Fibroblast of upper back skin (primary cell): Measurements from ENCODE around the gene PFN3.

ENCODE experiments used
- DNase-seq: peaks from one replicate; pipeline ENCODE4 v3.0.0-alpha.2; 2013

Gene PFN3

DNA sequence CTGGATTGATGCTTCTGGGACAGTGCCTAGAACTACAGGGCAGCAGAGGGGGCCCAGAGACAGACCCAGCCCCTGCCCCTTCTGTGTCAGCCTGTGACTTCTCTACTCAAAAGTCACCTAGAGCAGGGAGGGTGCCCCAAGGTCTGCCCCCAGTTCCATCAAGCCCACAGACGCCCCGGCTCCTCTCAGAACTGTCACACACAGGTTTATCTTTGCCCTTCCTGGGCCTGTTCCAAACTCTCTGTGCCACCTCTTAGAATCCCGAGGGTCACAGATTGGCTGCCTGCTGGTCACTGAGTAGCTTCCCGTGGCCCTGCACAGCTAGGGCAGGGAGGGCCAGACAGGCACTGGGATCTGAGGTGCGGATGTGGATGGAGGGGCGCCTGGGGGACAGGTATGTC is 41.0 kb downstream of the PFN3 start:
- no peak for DNase-seq

DNA sequence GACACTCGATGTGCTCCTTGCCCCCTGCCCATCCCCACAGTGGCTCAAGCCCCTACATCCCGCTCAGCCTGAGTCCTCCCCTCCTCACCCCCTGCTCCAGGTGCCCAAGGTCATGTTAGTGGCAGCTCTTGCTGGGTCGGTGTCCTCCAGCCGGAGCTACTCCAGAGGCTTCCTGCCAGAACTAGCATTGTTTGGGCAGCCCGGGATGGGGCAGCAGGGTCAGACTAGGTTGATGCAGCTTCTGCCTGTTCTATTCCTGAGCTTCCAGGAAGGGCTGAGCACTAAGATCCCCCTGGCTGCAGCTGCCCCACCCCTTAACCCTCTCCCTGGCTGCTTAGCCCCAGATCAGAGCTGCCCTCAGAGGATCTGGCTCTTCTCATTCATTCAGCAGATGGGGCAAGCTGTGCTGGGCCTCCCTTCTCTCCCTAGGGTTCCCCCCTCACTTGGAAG is 42.1 kb downstream of the PFN3 start:
- no peak for DNase-seq

DNA sequence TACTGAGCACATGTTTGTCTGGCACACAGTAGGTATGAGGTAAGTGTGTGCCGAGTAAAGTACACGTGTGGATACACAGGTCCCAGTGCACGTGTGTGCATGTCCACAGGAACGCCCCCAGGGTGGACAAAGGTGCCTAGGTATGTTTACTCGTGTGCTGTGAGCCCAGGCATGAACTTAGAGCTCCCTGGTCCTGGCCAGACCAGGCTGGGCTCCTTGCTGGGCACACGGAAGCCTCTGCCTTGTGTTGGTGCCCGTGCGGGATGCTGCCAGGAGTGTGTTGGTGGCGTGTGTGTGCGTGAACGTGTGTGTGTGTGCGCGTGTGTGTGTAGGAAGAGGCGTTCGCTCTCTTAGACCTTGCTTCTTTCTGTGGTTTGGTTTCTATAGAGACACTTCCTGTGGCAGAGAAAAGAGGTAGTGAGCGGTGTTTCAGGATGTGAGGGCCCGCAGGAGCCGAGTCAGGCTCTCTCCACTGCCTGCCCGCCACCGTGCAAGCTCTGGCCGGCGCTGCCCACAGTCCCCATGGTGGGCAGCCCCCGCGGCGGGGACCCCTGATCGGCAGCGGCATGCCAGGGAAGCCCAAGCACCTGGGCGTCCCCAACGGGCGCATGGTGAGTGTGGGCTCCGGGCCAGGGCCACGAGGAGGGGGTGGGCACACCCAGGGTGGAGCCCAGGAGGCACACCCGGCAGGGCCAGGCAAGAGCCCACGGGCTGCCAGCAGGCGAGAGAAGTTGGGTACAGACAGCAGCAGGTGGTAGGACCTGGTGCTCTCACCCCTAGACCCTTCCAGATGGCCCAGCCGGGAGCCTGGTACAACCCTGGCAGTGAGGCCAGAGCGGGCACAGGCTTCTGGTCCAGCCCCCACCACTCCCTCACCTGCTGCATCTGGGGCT is 42.8 kb downstream of the PFN3 start, which contains the start of gene RGS14:
RGS14 (plus strand) TSS at position 466 of the 893 bp plus-strand sequence; CDS start at position 567, 101 bp downstream.
- DNase-seq = peak; percentile 34

DNA sequence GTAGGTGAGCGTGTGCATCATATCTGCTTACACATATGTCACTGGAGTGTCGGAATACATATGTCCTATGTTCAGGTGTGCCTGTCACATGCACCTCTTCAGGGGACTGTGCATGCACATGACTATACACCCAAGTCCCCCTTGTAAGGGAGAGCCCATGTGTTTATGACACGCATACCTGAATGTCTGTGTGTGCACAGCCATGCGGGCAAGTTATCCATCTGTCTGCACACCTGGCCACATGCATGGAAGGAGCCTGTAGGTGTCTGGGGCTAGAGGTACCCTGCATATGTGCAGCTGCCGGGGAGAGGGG is 43.4 kb downstream of the PFN3 start:
- DNase-seq = no peak

DNA sequence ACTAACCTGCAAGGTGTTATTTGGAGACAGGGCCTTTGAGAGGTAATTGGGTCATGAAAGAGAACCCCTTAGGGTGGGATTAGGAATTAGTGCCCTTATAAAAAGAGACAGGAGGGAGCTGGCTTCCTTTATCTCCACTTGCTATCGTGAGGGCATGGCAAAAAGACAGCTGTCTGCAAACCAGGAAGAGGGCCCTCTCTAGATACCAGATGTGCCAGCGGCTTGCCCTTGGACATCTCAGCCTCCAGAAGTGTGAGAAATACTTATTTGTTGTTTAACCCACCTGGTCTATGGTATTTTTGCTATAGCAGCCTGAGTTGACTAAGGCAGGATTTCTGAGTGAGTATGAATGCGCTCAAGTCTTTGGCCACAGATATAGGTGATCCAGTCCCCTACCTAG is 43.7 kb downstream of the PFN3 start:
- no peak for DNase-seq

DNA sequence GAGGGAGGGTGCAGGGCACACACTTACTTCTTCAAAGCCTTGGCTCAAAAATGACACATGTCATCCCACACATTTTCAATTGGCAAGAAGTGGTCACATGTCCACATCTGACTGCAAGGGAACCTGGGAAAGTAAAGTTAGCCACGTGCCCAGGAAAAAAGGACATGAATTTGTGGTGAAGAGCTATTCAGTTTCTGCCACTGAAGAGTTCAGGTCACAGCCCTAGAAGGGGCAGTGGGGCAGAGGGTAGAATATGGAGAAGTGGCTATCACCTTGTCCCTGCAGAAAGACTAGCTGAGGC is 44.6 kb downstream of the PFN3 start:
- DNase-seq = no peak

DNA sequence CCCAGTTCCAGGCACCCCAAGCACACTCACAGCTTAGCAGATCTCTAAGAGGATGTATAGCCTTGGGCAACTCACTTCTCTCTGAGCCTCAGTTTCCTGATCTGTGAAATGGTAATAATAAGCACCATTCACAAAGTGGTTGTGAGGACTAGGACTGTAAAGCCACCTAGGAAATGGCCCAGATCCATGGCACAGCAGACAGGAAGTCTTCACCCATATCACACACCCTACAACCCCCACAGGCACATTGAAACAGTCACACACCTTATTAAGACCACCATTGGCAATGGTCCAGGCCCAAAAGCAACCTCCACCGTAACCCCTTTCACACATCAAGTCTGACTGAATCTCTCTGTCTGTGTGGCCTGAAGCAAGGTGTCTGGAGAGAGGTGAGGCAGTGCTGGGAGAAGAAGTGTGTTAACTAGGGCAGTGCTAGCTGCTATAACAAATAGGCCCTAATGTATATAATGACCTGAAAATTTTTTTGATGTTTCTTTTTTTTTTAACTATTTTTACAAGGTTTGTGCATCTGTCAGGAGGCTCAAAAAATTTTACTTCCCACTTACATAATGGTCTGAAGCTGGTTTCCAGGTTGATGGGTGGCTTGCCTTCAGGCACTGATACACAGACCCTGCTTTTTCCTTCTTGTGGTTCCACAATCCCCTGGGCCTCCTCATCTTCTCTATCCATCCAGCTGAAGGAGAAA is 45.1 kb downstream of the PFN3 start:
- DNase-seq = no peak

DNA sequence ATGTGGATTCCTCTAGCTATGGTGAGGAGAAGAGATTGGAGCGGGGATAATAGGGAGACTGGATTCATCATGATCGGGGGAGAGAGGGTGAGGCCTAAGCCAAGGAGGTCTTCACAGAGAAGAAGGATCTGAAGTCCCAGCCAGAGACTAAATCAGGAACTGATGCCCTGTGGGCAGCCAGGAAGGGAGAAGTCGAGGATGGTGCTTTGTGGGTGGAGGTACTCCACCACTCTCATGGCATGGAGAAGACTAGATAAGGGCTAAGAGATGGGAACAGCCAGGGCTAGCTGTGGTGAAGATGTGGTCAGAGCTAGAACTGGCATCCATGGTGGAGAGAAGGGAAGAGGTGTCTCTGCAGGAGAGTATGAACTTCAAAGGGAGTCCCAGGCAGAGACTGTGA is 45.8 kb downstream of the PFN3 start:
- no peak for DNase-seq

DNA sequence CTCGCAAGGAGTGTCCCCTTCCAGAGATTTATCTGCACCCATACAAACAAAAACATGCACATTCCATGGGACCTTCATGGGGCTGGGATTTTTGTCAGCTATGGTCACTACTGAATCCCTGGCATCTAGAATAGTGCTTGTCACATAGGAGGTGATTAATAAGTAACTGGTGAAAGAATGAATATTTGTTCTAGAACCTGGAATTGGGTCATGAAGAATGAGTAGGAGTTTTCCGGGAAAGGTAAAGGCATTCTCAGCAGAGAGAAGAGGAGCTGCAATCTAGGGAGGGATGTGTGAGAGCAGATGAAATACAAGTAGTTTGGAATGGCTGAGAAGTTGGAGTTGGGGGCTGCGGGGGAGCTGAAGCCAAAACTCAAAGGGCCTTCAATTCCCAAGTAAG is 46.2 kb downstream of the PFN3 start:
- DNase-seq = no peak

DNA sequence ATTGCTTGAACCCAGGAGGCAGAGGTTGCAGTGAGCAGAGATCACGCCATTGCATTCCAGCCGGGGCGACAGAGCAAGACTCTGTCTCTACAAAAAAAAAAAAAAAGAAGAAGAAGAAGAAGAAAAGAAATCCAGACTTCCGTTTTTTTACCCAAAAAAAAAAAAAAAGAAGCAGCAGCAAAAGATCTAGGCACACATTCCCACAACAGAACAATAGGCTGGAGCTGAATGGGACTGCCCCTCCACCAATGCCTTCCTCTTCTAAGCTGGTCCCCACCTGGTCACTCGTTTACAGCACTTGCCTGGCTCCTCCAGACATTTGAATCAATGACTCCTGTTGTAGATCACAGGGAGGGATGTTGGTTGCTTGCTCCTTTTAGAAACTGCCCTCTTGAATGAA is 47.4 kb downstream of the PFN3 start:
- no peak for DNase-seq

DNA sequence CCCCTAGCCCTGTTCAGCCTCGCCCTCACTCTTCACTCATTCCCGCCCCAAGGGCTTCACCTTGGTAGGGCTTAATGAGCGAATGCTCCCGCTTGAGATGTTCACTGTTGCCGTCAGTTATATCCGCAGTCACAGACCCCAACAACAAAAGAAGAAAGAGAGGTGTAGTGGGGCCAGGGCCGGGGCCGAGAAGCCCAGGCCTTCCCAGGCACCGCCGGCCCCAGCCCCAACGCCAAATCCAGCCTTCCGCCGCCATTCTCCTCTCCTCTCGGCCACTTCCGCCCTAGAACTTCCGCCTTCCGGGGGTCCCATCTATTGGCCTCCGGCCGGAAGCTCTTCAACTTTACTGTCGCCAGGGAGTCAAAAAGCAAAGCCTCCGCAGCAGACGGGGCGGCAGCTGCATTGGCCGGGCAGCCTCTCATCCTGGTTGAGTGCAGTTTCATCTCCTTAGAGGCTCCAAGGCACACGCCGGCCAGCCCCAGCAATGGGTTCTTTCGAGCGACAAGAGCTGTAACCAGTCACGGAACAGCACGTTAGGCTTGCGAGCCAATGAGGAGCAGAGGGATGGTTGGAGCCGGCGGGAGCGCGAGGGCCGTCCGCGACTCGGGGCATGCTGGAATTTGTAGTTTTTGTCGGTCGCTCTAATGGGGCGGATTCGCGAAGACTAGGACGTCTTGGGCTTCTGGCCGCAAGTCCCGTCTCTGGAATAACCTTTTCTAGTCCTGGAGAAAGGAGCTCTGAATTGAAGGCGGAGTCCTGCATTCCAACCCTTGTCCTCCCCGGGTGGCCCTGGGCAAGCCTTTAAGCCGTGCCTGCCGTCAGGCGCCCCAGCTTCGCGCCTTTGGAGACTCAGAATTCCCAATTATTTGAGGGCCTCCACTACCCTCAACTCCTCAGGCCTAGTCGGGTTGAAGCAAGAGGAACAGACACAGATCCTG is 48.8 kb downstream of the PFN3 start, which contains the start of gene LMAN2:
LMAN2 (minus strand) TSS at position 277 of the 938 bp plus-strand sequence; CDS start at position 256, 21 bp downstream.
- DNase-seq = peak; percentile 96

DNA sequence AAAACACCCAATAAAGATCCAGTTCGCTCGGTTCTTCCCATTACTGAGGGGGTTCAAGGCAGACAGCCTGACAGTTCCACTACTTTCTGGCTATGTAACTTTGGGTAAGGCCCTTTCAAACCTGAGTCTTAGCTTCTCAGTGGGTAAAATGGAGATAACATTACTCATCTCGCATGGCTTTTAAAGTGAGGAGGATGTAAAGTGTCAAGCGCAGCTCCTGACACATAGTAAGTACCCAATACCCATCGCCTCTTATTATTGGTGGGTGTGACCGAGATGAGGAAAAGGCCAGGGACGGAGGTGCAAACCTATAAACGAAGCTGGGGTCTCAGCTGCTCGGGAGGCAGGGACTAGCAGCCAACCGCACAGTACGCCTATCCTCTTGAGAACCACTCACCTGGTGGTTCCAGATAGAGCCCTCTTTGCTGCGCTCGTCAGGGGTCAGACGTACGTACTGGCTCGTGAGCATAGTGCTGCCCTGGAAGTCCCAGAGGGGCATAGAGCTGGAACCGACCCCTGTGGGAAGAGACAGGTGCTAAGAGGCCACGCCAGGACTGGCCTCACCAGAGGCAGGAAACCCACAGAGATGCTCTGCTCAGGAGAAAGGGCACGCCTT is 49.6 kb downstream of the PFN3 start:
- no peak for DNase-seq
